Measurements from ENCODE around the gene ZNF165.
"Not testable (repeated sequence)": the region's sequence is repeated elsewhere in the genome, so short reads cannot be mapped to it uniquely, and the experiment has no call there.

The ZNF165 gene

GRCh38 chr6:28121876-28122275, 41.5 kb downstream of the ZNF165 start:
- no peak for DNase-seq (ENCODE audit: low read depth in 2 of 2)

- DNase-seq (ENCODE audit: low read depth in 2 of 2), result not testable (repeated sequence)
Measured at GRCh38 chr6:28122283-28122682, 41.9 kb downstream of the ZNF165 start.

DNA sequence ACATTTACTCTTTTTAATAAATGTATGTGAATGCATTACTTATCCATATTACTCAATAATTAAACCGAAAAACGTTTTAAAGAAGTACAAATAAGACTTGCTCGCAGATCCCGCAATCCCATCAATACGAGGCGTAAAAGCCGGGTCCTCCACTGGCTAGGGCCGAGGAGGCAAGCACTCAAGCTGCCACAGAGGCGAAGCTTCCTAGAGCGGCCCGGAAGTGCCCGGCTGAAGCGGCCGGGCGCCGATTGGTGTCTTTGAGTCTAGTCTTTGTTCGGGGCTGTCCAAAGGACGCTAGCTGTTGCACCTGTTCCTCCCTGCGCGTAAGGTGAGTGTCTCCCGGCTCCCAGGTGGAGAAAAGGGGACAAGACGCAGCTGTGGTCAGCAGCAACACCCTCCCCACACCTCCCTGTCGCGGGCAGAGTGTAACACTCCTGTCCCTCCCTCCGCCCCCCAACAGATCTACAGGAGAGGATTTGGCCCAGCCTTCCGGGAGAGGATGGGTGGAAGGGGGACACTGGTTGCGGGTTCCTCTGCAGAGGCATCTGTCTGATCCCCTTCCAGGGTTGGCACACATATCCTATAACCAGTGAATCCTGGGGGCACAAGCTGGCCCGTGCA, 44.1 kb downstream of the ZNF165 start, which contains the start of gene ZSCAN16:
TSS of gene ZSCAN16 (plus strand) at position 260 of the 621 bp plus-strand sequence. CDS start 835 bp downstream, outside the sequence.
- DNase-seq (ENCODE audit: low read depth in 2 of 2), result peak; percentile 59 to 64

DNA sequence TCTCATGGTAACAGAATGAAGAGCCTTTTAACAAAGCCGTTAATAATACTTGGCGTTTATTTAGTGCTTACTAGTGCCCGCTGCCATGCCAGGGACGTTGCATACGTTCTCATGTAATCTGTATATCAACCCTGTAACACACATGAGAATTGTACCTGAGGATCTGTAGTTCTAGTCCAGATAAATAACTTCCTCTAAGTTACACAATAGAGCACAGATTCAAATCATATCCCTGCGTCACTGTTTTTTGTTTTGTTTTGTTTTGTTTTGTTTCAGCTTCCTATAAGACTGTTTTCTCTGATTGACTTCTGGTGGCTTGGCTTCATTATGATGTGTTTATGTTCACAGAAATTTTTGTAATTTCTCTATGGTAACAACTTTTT, 44.6 kb downstream of the ZNF165 start:
- no peak for DNase-seq (ENCODE audit: low read depth in 2 of 2)

DNA sequence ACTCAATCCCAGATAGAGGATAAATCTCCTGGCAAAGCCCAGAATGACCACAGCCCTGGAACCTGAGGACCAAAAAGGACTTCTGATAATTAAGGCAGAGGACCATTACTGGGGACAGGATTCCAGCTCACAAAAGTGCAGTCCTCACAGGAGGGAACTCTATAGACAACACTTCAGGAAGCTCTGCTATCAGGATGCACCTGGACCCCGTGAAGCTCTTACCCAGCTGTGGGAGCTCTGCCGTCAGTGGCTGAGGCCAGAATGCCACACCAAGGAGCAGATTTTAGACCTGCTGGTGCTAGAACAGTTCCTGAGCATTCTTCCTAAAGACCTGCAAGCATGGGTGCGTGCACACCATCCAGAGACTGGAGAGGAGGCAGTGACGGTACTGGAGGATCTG, 45.0 kb downstream of the ZNF165 start:
- no peak for DNase-seq (ENCODE audit: low read depth in 2 of 2)

- DNase-seq (ENCODE audit: low read depth in 2 of 2), result no peak
Measured at GRCh38 chr6:28134015-28134414, 53.6 kb downstream of the ZNF165 start.

DNA sequence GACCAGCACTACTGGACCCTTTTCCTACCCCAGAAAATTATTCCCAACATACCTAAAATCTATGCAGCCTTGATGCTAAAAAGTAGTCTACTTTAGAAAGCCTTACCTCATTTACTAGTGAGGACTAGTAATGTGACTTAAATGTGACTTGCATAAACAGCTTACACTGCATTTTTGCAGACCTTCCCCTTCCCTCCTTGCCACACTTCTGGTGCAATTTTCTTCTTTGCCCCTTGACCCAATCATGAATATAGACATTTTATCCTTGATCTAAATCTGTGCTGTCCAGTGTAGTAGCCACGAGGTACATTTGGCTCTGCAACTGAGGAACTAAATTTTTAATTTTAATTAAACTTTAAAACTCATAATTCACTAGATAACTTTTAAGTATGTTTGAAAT, 54.3 kb downstream of the ZNF165 start:
- no peak for DNase-seq (ENCODE audit: low read depth in 2 of 2)

GRCh38 chr6:28135393-28135792, 55.0 kb downstream of the ZNF165 start:
- DNase-seq (ENCODE audit: low read depth in 2 of 2), result no peak

DNA sequence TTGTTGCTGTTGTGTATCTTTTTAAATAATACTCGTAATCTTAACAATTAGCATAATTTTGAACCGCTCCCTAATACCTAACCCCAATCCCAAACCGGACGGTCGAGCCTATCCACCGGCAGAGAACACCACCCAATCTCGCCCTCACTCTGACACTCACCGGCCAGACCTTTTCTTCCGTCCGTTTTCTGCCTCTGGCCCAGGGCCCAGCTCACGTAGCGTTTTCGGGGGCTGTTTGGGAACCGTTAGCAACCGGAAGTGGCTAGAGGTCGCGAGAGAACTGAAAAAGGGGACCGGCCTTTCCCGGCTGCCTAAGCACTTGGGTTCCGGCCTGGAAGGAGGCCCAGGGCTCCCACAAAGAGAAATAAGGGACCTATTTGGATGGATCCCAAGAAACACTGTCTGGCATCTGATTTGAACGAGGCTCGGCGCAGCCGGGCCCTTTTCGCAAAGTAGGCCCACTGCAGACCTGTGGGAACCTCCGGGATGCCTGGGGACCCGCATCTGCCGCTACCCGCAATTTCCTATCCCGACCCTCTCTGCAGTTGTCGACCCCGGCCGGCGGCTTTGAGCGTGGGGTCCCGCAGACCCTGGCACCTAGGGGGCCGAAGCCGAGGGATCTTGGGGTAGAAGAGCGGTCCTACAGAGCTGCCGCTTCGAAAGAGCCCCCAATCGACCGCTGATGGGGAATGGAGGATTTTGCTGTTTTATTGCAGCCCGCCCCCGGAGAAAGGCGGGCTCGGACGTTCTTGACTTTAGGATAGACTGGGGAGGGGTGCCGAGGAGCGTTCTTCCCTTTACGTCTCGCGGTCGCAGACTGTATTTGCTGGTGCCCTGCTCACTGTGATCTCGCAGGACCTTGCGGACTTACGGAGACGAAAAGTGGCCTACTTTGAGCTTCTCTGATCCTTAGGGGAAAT, 56.5 kb downstream of the ZNF165 start:
- DNase-seq (ENCODE audit: low read depth in 2 of 2), result peak; percentile 65 to 78

- no peak for DNase-seq (ENCODE audit: low read depth in 2 of 2)
Measured at GRCh38 chr6:28137505-28137981, 57.2 kb downstream of the ZNF165 start.
